ENCODE data around the gene SGTA. TPM values are rescaled to one million over a fixed set of nuclear protein-coding genes. Genes with fewer than 3 reads are reported as not detected.

Gene SGTA
- total and polyA plus RNA-seq, 2 experiments from 2014 or later, result 71.6 to 102 TPM

- Histone ChIP-seq H3K4me1 (ENCODE audit: insufficient read depth) (no peaks in the 10 kb centered on the region), H3K4me2 (no peak overlapping the region), H2AFZ (no peak overlapping the region), H4K20me1 (replicated peaks; ENCODE audit: insufficient read depth) (no peaks in the 10 kb centered on the region), H3K27me3 (ENCODE audit: insufficient read depth) (no peaks in the 10 kb centered on the region), H3K9me2 (ENCODE audit: insufficient read depth) (no peaks in the 10 kb centered on the region), H3K36me3 (ENCODE audit: insufficient read depth) (no peaks in the 10 kb centered on the region), H3K79me2 (replicated peaks; ENCODE audit: insufficient read depth) (no peaks in the 10 kb centered on the region), H3F3A (replicated peaks; ENCODE audit: low read depth) (no peaks in the 10 kb centered on the region), H3K27ac (ENCODE audit: low read depth) (no peak overlapping the region), H3K4me3 (no peak overlapping the region)
- peaks cover 3% of the 10 kb centered on the region; the same call in 1 of the 3 replicates for H3K36me3 Mint-ChIP-seq (ENCODE audit: low read depth)
- peaks cover 9% of the 10 kb centered on the region for H3K4me1 Mint-ChIP-seq
- H3K4me3 Mint-ChIP-seq, result no peak overlapping the region
- H3K9me3 Mint-ChIP-seq, result no peaks in the 10 kb centered on the region
- ATAC-seq, result no peak
- DNase-seq (ENCODE audit: low spot score), result no peak
- no peak overlapping the region for H3K27ac Mint-ChIP-seq
- TF ChIP-seq CREB1 (CRISPR knock-in tag; IDR thresholded peaks at IDR 0.05; ENCODE audit: low read depth) (no peak), REST (IDR thresholded peaks at IDR 0.05; ENCODE audit: unreplicated experiment) (no peak), STAT1 (IDR thresholded peaks at IDR 0.05; ENCODE audit: unreplicated experiment) (no peak), JUNB (IDR thresholded peaks at IDR 0.05; ENCODE audit: unreplicated experiment) (no peak), NANOG (IDR thresholded peaks at IDR 0.05; ENCODE audit: borderline replicate concordance) (no peak), ZNF114 (CRISPR knock-in tag; IDR thresholded peaks at IDR 0.05) (no peak)
- TF ChIP-seq, protein P1, sequence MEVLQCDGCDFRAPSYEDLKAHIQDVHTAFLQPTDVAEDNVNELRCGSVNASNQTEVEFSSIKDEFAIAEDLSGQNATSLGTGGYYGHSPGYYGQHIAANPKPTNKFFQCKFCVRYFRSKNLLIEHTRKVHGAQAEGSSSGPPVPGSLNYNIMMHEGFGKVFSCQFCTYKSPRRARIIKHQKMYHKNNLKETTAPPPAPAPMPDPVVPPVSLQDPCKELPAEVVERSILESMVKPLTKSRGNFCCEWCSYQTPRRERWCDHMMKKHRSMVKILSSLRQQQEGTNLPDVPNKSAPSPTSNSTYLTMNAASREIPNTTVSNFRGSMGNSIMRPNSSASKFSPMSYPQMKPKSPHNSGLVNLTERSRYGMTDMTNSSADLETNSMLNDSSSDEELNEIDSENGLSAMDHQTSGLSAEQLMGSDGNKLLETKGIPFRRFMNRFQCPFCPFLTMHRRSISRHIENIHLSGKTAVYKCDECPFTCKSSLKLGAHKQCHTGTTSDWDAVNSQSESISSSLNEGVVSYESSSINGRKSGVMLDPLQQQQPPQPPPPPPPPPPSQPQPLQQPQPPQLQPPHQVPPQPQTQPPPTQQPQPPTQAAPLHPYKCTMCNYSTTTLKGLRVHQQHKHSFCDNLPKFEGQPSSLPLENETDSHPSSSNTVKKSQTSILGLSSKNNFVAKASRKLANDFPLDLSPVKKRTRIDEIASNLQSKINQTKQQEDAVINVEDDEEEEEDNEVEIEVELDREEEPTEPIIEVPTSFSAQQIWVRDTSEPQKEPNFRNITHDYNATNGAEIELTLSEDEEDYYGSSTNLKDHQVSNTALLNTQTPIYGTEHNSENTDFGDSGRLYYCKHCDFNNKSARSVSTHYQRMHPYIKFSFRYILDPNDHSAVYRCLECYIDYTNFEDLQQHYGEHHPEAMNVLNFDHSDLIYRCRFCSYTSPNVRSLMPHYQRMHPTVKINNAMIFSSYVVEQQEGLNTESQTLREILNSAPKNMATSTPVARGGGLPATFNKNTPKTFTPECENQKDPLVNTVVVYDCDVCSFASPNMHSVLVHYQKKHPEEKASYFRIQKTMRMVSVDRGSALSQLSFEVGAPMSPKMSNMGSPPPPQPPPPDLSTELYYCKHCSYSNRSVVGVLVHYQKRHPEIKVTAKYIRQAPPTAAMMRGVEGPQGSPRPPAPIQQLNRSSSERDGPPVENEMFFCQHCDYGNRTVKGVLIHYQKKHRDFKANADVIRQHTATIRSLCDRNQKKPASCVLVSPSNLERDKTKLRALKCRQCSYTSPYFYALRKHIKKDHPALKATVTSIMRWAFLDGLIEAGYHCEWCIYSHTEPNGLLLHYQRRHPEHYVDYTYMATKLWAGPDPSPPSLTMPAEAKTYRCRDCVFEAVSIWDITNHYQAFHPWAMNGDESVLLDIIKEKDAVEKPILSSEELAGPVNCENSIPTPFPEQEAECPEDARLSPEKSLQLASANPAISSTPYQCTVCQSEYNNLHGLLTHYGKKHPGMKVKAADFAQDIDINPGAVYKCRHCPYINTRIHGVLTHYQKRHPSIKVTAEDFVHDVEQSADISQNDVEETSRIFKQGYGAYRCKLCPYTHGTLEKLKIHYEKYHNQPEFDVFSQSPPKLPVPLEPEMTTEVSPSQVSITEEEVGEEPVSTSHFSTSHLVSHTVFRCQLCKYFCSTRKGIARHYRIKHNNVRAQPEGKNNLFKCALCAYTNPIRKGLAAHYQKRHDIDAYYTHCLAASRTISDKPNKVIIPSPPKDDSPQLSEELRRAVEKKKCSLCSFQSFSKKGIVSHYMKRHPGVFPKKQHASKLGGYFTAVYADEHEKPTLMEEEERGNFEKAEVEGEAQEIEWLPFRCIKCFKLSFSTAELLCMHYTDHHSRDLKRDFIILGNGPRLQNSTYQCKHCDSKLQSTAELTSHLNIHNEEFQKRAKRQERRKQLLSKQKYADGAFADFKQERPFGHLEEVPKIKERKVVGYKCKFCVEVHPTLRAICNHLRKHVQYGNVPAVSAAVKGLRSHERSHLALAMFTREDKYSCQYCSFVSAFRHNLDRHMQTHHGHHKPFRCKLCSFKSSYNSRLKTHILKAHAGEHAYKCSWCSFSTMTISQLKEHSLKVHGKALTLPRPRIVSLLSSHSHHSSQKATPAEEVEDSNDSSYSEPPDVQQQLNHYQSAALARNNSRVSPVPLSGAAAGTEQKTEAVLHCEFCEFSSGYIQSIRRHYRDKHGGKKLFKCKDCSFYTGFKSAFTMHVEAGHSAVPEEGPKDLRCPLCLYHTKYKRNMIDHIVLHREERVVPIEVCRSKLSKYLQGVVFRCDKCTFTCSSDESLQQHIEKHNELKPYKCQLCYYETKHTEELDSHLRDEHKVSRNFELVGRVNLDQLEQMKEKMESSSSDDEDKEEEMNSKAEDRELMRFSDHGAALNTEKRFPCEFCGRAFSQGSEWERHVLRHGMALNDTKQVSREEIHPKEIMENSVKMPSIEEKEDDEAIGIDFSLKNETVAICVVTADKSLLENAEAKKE (CRISPR knock-in tag; IDR thresholded peaks at IDR 0.05), result no peak
- TF ChIP-seq, protein P2, sequence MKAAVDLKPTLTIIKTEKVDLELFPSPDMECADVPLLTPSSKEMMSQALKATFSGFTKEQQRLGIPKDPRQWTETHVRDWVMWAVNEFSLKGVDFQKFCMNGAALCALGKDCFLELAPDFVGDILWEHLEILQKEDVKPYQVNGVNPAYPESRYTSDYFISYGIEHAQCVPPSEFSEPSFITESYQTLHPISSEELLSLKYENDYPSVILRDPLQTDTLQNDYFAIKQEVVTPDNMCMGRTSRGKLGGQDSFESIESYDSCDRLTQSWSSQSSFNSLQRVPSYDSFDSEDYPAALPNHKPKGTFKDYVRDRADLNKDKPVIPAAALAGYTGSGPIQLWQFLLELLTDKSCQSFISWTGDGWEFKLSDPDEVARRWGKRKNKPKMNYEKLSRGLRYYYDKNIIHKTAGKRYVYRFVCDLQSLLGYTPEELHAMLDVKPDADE (IDR thresholded peaks at IDR 0.05), result no peak
- H3K27me3 Mint-ChIP-seq (ENCODE audit: insufficient read depth, low read depth, poor library complexity), result peaks cover 32% of the 10 kb centered on the region
These were observed 55.5 kb downstream of the SGTA start for GRCh38 chr19:2727640-2727944.
